ENCODE results near the gene MT3.
A peak's percentile ranks its signal among the peaks of the same experiment; 100 is the strongest.
"Not testable (repeated sequence)": the region's sequence is repeated elsewhere in the genome, so short reads cannot be mapped to it uniquely, and the experiment has no call there.

Gene MT3

GRCh38 chr16:56610017-56610608 is 20.8 kb downstream of the MT3 start:
- no peak for DNase-seq

GRCh38 chr16:56610609-56611111 is 21.3 kb downstream of the MT3 start:
- DNase-seq: no peak

DNA sequence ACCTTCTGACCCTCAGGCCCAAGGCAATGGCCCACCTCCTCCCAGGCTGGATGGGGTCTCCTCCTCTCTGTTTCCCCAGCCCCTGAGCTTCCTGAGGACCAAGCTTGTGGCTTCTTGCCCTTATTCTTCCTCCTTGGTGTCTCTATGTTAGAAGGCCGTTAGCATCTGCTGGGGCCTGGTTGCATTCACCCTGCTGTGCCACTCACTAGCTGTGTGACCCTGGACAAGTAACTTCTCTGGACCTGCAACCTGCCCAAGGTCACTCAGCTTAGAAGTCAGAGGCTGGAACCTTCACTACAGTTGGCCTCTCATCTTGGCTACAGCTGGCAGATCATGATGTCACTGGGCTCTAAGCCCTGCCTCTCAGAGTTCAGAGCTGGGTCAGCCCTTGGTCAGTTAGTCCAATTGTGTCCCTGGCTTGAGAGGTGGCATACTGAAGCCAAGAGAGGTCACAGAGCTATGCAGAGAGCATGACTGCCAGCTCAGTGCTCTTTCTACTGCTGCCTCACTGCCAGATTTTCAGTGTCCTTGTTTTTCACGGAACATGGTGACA is 22.0 kb downstream of the MT3 start:
- DNase-seq: no peak

DNA sequence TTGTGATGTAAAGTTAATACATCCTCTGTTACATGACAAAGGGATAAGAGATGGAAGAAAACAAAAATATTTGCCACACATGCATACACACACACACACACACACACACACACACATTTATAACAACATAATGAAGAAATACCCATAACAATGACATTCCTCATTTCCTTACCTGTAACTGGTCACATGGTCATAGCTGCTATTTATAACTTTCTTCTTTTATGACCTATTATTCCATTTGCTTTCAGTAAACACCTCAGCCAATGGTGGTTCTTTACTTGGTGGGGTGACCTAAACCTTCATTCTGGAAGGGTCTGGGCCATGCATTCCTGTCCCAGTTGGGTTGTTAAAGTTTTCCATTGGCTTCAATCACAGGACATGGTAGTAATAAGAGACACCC is 24.4 kb downstream of the MT3 start:
- no peak for DNase-seq

- DNase-seq: no peak
Measured at GRCh38 chr16:56614549-56614991, 25.2 kb downstream of the MT3 start.

GRCh38 chr16:56615353-56615752 is 26.0 kb downstream of the MT3 start:
- DNase-seq: no peak

DNA sequence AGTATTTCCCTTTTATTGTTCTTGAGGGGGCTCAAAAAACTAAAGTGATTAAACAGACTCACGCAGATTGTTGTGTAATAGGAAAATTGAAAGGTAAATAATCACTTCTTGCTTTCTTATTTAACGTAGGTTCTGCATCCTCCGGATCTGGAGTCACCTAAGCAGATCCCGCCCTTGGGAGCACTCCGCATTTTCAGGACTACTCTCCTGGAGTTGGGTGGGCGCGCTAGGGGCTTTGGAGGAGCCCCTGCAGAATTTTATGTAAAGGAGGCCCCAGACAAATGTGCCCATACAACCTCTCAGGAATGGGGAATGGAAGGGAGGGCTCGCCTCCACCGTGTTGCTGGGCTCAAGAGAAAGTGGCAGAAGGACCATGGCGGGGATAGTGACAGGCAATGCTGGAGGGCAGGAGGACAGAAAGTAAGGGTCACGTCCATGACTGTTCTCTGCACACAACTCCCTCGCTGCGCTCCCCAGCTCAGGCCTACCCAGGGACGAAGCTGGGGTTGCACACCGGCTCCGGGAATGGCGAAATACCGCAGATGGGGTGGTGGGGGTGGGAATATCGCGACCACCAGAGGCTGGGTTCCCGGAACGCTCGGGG is 27.4 kb downstream of the MT3 start:
- no peak for DNase-seq

DNA sequence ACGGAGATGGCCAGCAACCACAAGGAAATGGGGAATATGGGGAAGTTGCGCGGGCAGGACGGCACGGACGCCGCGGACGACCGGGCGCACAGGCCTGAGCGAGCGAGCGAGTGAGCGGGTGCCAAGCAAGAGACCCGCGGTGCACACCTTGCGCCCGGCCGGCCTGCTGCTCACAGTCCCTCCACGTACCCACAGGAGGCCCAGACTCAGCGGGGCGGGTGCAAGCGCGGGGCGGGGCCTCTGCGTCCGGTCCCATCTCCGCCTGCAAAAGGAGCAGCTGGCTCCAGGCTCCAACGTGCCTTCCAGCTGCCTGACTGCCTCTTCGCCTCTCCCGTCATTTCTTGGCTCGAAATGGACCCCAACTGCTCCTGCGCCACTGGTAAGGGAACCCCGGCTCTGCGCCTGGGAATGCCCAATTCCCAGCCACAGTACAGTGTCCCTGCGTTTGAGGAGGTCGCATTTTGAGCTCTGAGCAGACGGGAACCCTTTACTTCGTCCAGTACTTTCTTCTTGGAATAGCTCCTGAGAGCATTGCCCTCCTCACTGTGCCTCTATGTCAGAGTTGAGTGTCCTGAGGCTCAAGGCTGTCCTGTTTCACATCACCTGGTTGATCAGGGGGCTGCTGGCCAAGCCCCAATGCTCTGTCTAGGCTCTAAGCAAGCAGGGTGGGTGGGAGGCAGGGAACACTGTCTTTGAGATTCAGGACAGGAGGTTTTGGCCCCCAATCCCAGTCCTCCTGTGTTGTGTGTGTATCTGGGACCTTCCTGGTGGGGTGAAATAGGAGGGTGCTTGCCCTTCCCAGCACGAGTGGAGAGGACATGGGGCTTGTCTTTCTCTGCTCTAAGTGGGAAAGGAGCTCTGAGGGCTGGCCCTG is 28.1 kb downstream of the MT3 start:
- DNase-seq: no peak

GRCh38 chr16:56618138-56618537 is 28.8 kb downstream of the MT3 start:
- DNase-seq: no peak

GRCh38 chr16:56620339-56620897 is 31.1 kb downstream of the MT3 start:
- DNase-seq: no peak

DNA sequence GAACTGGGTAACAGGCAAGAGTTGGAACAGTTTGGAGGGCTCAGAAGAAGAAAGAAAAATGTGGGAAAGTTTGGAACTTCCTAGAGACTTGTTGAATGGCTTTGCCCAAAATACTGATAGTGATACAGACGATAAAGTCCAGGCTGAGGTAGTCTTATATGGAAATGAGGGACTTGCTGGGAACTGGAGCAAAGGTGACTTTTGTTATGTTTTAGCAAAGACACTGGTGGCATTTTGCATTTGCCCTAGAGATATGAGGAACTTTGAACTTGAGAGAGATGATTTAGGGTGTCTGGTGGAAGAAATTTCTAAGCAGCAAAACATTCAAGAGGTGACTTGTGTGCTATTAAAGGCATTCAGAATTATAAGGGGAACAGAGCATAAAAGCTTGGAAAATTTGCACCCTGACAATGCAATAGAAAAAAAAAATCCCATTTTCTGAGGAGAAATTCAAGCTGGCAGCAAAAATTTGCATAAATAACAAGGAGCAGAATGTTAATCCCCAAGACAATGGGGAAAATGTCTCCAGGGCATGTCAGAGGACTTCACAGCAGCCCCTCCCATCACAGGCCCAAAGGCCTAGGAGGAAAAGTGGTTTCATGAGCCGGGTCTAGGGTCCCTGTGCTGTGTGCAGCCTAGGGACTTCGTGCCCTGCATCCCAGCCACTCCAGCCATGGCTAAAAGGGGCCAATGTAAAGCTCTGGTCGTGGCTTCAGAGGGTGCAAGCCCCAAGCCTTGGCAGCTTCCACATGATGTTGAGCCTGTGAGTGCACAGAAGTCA is 32.5 kb downstream of the MT3 start:
- not testable (repeated sequence) for DNase-seq

DNA sequence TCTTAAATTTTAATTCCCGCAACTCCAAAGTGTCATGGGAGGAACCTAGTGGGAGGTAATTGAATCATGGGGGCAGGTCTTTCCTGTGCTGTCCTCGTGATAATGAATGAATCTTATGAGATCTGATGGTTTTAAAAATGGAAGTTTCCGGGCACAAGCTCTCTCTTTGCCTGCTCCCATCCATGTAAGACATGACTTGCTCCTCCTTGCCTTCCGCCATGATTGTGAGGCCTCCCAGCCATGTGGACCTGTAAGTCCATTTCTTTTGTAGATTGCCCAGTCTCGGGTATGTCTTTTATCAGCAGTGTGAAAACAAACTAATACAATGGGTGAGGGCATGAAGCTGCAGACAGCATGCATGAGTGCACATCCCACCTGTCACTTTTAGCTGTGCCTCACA is 33.9 kb downstream of the MT3 start:
- not testable (repeated sequence) for DNase-seq

DNA sequence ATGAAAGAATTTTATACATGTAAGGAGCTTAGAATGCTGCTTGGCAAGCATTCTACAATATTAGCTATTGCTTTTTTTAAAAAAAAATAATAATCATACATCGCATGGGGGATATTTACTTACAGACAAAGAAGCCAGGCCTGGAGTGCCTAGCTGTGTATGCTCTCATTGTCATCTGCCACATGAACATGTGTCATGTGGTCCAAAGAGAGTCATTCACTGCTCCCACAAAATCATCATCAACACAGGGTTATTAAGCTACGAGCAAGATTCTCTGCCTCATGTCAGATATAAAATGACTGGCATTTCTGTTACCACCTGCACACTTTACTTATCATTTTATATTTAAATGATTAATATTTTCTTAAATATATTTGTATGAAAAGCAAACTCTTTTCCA is 34.3 kb downstream of the MT3 start:
- no peak for DNase-seq

GRCh38 chr16:56625140-56625942 is 36.0 kb downstream of the MT3 start, which contains the start of gene MT1E:
Gene MT1E, plus strand, starts transcription at chr16:56625781. Its CDS starts 71 bp downstream, at chr16:56625852.
- DNase-seq: peak in 1 of 2 donors; percentile 34

GRCh38 chr16:56625943-56626654 is 36.8 kb downstream of the MT3 start:
- no peak for DNase-seq

GRCh38 chr16:56626685-56627084 is 37.4 kb downstream of the MT3 start:
- DNase-seq: no peak

DNA sequence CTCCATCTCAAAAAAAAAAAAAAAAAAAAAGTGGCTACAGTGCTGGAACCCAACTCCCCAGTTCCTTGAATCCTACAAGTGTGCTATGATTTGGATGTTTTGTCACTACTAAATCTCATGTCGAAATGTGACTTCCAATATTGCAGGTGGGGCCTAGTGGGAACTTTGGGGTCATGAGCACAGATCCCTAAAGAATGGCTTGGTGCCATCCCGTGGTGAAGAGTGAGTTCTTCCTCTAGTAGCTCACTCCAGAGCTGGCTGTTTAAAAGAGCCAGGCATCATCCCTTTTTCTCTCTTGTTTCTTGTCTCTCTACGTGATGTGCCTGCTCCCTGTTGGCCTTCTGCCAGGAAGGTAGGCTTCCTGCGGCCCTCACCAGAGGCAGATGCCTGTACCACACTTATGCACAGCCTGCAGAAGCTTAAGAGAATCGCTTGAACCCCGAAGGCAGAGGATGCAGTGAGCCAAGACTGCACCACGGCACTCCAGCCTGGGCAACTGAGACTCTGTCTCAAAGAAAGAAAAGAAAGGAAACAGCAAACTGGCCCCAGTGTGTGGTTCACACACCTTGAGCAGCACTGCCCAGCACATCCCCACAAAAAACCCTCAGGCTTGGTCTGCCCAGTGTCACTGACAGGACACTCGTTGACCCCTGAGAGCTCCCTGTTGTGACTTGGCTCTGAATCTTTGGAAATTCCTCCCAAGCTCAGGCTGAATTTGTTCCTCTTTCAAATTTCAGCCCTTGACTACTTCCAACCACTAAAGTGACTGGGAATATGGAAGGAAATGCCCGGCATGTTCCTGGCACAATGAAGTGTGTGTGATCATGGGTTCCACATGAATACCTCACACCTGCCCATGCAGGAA is 39.4 kb downstream of the MT3 start:
- DNase-seq: no peak

DNA sequence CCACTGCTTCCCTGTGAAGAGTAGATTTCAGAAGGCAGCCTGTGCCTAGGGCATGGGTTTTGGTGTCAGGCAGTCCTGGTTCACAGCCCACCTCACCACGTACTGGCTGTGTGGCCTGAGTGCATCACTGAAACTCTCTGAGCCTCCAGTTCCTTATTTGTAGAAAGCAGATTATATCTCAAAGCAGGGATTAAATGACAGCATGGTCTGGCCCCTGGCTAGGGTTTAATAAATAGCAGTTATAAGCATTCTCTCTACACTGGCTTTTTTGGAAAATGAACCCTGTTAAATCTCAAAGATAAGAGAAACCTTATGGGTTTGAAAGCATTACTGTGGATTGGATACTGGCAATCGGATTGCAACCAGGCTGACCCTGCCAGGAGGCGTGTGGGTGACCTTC is 40.2 kb downstream of the MT3 start:
- no peak for DNase-seq

DNA sequence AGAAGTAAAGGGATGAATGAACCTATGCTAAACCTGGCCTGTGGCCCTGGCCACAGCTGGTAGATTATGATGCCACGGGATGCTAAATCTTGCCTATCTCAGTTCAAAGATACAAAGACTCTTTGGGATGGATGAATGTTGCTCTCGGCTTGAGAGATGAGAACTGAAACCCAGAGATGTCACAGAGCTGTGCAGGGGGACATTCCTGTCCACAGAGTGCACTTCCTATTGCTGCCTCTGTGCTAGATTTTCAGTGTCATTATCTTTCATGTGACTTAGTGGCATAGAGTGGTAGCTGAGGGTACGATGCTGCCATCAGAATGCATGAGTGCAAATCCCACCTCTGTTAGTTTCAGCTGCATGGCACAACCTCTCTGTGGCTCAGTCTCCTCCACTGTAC is 40.8 kb downstream of the MT3 start:
- no peak for DNase-seq

DNA sequence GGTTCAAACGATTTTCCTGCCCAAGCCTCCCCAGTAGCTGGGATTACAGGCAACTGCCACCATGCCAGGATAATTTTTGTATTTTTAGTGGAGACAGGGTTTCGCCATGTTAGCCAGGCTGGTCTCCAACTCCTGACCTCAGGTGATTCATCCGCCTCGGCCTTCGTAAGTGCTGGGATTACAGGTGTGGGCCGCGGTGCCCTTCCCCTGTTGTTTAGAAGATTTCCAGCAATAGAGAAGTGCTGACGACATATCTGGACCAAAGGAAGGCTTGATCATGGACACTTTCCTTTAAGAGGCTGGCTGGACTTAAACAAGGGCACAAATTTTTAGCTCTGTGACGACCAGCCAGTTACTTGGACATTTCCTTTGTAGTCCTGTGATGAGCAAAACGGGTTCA is 41.9 kb downstream of the MT3 start:
- DNase-seq: no peak
